Smooth muscle cell of the brain vasculature (primary cell): ENCODE measurements around the gene HESX1.
A peak's percentile ranks its signal among the peaks of the same experiment; 100 is the strongest.

Experiments
- DNase-seq: peaks from one replicate; pipeline ENCODE4 v3.0.0-alpha.2; 2012; ENCODE audit warnings: low read depth, low spot score

Gene HESX1

DNA sequence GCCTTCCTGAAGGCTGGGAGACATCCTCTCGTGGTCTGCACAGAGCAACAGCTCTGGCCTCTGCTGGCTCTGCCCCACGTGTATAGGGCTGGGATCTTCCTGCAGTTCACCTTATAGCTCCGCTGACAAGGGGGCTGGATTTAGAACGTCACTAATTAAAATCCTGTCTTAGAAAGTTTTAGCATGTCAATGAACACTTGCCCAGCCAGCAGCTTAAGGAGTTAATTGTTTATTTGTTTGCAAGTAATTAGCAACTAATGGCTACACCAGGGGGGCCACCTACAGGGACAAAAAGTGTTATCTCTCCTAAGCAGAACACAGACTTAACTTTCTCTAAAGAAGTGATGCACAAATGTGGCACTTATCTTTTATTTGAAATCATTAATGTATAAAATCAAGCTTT lies at the start of gene HESX1:
TSS of gene HESX1 (minus strand) at position 84 of the 403 bp plus-strand sequence. CDS start at position 24, 60 bp downstream.
- no peak for DNase-seq

DNA sequence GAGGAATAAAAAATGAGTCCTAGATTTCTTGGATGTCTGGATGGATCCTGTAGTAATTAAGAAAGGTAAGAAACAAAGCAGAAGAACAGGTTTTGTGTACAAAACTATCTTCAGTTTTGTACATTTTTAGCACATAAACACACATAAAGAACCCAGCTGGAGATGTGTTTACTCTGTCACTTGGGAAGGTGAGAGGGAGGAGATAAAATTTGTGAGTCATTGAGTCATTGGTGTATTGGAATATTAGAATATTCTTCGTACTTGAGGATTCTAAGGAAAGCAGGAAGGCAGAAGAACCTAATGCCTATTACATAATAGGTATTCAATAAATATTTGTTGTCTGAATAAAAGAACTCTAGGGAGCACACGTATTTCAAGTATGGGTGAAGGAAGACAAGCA lies 45.2 kb upstream of the HESX1 start:
- DNase-seq: no peak

DNA sequence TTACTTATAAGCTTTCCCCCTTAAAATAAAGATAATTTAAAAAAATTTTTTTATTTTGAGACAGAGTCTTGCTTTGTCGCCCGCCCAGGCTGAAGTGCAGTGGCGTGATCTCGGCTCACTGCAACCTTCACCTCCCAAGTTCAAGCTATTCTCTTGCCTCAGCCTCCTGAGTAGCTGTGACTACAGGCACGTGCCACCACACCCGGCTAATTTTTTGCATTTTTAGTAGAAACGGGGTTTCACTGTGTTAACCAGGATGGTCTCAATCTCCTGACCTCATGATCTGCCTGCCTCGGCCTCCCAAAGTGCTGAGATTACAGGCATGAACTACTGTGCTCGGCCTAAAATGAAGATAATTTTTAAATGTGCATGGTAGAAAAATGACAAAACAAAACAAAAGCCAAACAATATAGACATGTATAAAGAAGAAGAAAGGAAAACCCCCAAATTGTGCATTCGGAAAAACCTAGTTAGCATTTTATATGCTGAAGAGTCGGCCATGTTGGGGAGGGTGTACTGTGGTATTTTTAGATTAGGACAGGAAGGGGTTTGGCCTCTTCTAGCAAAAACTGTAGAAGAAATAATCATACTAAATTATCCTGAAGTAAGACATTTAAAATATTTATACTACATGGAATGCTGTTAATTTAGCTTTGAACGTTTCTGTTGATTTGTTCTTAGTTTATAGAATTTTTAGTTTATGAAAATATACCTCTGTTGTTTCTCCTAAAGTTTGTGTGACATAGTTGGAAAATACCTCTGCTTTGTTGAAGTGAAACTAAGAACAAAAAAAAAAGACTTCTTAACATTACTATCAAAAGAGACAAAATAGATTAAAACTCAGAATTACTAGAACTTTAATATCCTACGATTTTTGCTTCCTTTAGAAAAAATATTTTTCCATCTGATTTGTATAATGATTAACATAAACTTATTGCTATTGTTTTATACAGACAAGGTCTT lies 35.1 kb upstream of the HESX1 start:
- no peak for DNase-seq

DNA sequence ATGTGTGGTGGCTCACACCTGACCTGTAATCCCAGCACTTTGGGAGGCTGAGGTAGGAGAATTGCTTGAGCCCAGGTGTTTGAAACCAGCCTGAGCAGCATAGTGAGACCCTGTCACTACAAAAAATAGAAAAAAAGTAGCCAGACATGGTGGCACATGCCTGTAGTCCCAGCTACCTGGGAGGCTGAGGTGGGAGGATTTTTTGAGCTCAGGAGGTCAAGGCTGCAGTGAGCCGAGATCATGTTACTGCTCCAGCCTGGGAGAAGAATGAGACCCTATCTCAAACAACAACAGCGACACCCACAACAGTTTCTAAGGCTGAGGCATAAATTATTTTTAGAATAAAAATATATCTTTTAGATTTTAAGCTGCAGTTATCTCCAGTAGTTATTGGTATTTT lies 34.0 kb upstream of the HESX1 start:
- DNase-seq: no peak

DNA sequence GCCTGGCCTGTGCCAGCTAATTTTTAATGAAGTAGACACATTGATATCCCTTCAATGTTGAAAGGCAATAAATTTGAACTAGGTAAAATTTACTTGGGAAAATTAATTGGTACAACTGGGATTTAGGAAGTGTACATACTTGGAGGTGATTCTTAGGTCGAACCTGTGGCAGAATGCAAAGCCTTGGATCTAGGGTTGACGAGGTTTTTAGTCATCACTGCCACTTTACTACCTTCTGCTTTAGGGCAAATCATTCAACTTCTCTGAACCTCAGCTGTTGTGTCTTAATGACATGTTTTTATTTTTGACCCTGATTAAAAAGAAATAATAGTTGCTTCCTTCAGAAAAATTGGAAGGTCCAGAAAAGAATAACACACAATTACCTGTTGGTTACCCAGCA lies 30.2 kb upstream of the HESX1 start:
- no peak for DNase-seq

DNA sequence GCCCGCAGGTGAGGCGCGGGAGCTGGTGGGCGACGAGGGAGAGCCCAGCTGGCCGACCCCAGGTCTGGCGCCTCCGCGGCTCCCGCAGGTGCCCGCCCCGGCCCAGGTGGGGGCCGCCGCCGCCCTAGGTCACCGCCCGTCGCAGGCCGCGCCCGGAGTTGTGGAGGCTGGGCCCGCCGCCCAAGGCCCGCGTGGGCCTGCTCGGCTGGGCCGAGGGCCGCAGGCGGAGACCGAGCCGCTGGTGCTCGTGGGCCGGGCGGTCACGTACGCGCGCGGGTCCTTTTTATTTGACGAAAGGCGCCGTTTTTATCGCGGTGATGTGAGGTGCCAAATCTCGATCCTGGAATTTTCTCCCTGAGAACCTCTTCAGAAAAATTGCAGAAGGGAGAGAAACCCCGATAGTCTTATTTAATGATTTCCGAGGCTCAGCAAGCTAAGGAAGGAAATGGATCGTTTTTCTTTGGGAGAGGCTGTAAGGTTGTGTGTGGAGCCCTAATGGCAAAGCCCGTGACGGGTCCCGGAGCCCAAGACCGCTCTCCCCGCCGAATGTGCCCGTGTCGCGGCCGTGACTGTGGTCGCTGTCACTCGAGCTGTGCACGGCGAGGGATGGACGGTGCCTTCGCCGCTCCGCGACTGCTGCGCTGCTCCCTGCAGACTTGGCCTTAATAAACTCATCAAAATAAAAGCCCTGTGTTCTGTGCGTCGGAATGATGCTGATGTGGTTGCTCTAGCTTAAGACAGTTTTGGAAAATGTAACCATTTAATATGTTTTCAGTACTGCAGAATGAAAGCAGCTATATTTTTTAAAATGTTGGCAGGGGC lies 28.4 kb upstream of the HESX1 start:
- no peak for DNase-seq

DNA sequence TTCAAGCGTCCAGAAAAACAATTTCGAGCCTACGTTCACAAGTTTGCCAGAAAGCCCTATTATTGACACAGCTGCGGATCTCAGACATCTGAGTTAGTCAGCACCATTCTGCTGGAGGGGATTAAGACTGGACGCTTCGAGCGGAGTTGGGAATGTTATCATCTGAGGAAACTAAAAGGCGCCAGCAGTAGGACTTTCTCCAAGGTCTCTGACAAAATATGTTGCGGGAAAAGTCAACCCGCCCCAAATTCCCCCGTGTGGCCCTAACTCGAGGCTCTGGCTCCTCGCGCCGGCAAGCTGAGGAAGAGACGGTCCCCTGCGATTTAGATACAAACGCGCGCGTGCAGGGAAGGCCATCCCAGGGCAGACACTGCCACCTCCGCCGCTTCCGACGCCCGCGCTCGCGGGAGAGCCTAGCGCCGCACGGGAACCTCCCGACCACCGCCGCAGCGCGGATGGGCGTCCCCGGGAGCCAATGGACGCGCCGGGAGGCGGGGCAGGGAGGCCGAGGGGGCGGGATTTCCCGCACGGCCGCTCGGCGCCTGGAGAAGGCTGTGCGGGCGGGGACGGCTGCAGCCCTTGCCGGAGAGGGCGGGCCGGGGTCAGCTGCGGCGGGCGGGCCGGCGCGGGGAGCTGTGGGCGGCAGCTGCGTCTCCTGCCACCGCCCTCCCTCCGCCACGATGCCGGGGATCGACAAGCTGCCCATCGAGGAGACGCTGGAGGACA lies 27.6 kb upstream of the HESX1 start, which contains the start of gene APPL1:
TSS of gene APPL1 (plus strand) at position 526 of the 726 bp plus-strand sequence. CDS start at position 681, 155 bp downstream.
- DNase-seq: peak; percentile 73

DNA sequence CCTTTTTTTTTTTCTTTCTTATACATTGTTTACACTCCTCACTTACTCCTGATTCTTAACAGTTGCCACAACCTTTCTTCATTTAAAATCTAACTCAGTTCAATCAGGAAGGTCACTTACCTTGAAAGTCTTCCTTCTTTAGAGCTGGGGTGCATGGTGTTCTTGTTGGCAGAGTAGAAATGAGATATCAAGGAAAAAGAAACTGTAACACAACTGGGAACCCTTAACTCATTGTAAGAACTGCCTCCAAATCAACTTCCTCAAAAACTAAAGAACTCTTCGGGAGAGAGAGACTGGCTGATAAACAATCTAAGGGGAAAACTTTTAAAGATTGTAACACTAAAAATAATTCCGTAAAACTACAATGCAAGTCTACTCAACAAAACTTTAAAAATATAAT lies 26.4 kb upstream of the HESX1 start:
- DNase-seq: no peak

DNA sequence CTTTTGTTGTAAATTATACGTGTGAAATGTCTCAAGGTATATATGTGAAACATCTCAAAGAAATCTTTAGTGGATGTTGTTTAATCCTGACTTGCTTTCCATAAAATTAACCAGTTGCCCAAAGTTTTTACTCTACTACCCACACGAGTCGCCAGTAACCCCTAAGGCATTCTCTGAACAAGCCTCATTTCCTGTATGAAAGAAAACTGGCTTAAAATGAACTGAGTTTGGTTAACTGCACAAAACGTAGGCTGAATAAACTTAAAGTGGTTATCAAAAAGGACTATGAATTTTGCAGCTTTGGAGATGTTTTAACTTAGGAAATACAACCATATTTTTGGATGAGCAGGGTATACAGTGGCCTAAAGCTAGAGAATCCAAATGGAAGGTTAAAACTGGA lies 25.1 kb upstream of the HESX1 start:
- no peak for DNase-seq

DNA sequence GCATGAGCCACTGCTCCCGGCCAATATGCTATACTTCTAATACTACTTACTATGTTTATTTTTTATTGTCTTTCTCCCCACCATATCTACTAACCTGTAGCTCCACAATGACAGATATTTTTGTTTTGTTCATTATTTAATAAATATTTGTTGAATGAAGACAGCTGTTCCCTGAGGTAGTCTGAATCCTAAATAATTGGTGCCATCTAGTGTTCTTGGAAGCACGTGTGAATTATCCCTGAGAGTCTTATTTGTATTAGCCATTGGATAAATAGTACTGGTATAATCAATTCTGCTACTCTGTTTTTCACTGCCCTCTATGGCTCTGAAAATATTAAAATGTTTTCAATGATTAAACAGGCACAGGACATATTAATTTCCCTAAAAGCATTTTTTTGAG lies 22.1 kb upstream of the HESX1 start:
- no peak for DNase-seq

DNA sequence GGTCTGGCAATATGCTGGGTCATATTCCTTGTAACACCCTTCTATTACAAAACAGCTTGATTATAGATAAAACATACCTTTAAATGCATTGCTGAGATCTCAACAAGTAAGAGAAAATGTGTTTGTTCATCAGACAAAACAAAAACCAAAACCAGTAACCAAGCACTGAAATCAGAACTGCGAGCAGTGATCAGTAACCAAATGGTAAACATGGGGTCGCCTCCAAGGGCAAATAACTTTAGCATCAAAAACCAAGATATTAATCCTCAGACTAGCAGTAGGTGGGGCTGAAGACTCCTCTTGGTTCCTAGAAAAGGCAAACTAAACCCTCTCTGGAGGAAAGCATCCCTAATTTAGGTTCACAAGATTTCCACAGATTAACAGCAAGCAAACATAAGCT lies 6.6 kb upstream of the HESX1 start:
- DNase-seq: no peak

DNA sequence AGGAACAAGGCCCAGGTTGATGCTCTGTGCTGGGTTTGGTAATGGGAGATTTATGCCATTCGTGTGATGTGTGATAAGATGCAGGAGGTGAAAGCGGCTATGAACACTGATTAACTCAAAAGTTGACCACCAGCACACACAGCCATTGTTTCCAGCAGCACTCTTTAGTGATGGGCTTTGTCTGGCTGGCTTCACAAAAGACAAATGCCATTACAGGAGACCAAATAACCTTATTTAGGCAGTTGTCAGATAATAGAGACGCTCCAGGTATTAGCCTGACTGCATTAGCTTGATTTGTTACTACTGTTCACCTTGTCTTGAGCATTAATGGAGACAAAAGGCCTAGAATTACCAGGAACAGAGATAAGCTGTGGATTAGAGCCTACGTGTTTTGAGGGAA lies 5.1 kb downstream of the HESX1 start:
- DNase-seq: no peak

DNA sequence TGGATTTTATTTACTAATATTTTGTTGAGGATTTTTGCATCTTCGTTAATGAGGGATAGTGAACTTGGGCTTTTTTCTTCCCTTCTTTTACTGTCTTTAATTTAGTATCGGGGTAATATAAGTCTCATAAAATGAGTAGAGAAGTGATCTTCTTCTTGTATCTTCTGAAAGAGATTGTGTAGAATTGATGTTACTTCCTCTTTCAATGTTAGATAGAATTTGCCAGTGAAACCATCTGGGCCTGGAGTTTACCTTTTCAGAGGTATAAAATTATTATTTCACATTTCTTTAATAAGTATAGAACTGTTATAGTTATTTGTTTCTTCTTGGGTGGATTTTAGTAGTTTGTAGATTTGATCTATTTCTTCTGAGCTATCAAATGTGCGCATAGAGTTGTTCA lies 7.8 kb downstream of the HESX1 start:
- no peak for DNase-seq

DNA sequence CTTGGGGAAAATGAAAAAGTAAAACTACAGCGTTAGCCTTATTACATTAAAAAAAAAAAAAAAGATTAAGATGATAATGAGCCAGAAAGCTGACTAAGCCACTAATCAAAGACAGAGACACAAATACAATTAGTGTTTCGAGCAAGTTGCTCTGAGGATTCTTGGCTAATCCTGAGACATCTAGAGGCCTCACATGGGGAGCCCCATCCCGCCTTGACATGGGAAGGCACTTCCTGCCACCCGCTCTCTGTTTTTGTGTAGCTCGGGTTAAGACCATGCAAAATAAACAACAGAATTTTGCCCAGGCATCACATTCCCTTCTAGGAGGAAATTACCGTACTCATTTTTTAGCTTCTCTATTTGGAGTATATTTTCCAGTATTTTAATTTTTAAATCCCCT lies 15.3 kb downstream of the HESX1 start:
- no peak for DNase-seq

DNA sequence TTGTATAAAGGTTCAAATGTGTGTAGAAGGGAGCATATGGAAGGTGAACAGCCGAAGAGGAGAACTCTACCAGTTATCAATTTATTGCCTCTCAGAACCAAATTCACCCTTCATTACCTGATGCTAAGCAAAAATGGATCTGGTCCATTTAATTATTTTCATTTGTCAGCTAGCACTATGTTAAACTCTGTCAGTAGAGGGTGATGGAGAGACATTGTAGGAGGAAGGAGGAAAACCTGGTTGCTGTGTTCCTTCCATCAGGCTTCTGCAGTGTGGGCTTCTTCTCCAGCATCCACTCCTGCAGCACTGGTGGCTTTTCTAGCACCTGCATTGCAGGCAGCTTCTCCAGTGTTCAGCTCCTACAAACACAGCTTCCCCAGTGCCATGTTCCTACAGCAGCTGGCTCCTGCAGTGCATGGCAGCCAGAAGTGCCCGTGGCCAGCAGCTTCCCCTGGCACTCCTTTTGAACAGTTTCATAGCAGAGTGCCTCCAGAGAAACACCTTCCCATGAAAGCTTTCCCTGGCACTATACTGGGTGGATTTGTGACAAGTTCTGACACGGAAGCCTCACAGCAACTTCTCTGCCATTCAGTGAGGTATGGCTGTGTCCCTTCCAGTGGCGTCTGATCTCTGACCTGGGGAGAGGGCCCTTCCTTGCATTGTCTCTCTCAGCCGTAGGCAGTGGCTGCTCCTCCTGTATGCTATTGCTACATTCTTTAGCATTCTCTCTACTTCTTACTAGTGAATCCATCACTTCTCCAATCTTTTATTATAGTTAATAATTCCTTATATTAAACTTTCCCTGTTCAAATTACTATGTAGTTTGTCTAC lies 20.0 kb downstream of the HESX1 start:
- no peak for DNase-seq

DNA sequence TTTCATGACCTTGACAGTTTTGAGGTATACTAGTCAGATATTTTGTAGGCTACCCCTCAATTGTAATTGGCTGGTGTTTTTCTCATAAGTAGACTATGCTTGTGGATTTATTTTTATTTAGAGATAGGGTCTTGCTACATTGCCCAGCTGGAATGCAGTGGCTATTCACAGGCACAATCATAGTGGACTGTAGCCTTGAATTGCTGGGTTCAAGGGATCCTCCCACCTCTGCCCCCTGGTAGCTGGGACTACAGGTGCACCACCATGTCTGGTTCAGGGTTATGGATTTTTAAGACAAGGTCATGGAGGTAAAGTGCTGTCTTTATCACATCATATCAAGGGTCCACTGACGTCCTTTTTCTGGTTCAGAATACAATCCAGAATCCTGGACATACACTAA lies 23.7 kb downstream of the HESX1 start:
- no peak for DNase-seq

DNA sequence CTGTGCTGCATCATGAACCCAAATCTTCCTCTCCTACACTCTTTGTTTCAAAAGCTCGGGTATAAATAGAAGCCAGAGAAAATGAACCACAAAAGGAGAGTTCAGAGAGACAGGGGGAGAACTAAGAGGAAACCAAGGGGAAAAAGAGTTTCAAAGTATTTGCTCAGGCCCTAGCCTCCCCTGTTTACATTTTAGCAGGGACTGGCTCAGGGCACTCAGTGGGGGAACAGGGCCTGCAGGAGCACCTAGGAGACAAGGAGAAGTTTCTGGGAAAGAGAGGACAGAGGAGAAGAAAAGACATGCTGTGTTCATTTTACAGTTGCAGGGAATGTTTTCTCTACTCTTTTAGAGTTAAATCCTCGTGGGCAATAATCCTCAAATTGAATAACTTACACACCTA lies 26.1 kb downstream of the HESX1 start:
- DNase-seq: no peak

DNA sequence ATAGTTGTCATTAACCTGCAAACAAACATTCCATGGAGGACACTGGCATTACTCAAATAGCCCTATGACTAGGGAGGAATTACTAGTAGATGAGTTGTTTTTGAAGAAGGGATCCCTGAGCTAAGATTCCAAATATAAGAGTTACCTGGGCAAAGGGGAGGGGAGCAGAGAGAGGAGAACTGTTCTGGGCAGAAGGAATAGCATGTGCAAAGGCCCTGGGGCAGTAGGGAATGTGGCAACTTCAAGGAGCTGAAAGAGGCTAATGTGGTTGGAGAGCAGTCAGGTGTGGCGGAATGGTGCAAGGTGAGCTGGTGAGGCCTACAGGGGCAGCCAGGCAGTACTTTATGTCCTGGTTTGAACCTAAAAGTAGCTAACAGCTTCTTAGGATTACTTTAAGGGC lies 28.8 kb downstream of the HESX1 start:
- no peak for DNase-seq

DNA sequence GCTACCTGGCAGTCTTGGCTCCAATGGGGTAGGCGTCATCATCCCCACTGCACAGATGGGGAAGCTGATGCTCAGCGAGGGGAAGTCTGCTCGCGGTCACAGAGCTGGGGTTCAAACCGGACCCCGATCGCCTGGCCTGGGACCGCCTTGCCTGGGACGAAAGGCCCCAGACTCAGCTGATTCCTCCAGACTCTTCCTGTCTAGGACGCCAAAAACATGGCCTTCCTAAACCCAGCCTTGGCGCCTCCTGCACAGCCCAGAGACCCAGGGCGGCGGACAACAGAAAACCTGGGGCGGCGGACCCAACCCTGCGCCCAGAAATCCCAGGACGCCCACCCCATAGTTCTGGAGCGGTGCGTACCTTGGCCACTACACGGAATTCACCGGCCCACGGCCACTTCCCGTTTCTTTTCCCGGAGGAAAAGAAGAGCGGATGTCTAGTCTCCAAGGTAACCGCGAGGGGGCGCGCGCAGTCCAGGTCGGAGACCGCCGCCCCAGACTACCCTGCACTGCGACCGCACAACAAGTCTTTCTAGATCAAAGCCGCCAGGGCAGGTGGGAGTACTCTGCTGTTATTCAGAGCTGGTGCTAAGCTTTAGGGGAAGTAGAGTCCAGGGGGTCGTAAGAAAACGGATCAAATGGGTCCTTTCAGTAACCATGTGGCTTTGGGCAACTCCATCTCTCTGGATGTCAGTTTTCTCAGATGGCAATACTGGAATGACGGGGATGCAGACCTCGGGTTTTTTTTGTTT lies 29.7 kb downstream of the HESX1 start:
- DNase-seq: peak; percentile 47

DNA sequence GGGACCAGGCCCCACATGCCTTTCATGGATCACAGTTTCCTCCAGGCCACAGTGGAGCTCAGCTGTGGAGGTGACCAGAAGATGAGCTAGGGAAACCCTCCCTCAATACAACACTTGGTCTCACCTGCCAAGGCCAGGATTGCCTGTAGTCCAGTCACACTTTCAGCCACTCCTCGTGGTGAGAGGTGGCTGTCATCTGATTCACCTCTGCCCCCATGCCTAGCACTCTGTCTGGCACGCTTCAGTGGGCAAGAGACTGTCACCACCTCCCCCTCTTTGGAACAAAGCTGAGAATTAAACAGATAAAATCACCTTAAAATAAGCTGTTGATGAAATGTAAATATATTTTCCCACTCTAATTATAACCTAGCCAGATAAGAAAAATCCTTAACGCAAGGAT lies 30.7 kb downstream of the HESX1 start:
- no peak for DNase-seq
